Astrocyte (in vitro differentiated cells and primary cell): ENCODE data around the gene SART3. TPM values are rescaled to one million over a fixed set of nuclear protein-coding genes. Genes with fewer than 3 reads are reported as not detected.

Experiments
- DNase-seq: peaks from one replicate; pipeline ENCODE4 v3.0.0-alpha.2; 2010; ENCODE audit warnings: low read depth
- FAIRE-seq: peaks from 2 replicates; lab custom pipeline; 2011; peaks lifted over from hg19 to GRCh38; lab: Jason Lieb, UNC
- H2AFZ ChIP-seq: 2 replicates; pipeline ENCODE4 v1.6.0; 2012; ENCODE audit warnings: low read depth, low read length, inconsistent platforms
- H3K27ac ChIP-seq: 2 replicates; pipeline ENCODE4 v1.5.1; 2011; ENCODE audit warnings: low read depth, low read length, inconsistent platforms
- H3K27me3 ChIP-seq: 2 replicates; pipeline ENCODE4 v1.6.0; 2011; ENCODE audit warnings: low read length, inconsistent platforms; ENCODE audit not compliant: insufficient read depth
- H3K36me3 ChIP-seq: 2 replicates; pipeline ENCODE4 v1.5.1; 2011; ENCODE audit warnings: low read length, inconsistent platforms; ENCODE audit not compliant: insufficient read depth
- H3K4me1 ChIP-seq: 2 replicates; pipeline ENCODE4 v1.5.1; 2011; ENCODE audit warnings: low read length, inconsistent platforms; ENCODE audit not compliant: insufficient read depth
- H3K4me2 ChIP-seq: 2 replicates; pipeline ENCODE4 v1.6.0; 2012; ENCODE audit warnings: low read length, inconsistent platforms
- H3K4me3 ChIP-seq: 2 replicates; pipeline ENCODE4 v1.5.1; 2011; ENCODE audit warnings: low read depth, mild to moderate bottlenecking, low read length, inconsistent platforms; ENCODE audit not compliant: insufficient read depth
- H3K79me2 ChIP-seq: 2 replicates; pipeline ENCODE4 v1.6.0; 2012; ENCODE audit warnings: mild to moderate bottlenecking, low read length, inconsistent platforms; ENCODE audit not compliant: insufficient read depth
- H3K9ac ChIP-seq: 2 replicates; pipeline ENCODE4 v1.6.0; 2012; ENCODE audit warnings: mild to moderate bottlenecking, low read length, inconsistent platforms
- H3K9me3 ChIP-seq: 2 replicates; pipeline ENCODE4 v1.5.1; 2012; ENCODE audit warnings: low read depth, mild to moderate bottlenecking, low read length, inconsistent platforms; ENCODE audit not compliant: insufficient read depth
- H4K20me1 ChIP-seq: 2 replicates; pipeline ENCODE4 v1.6.0; 2012; ENCODE audit warnings: low read length, inconsistent platforms; ENCODE audit not compliant: insufficient read depth
- H3K27ac Mint-ChIP-seq: one replicate; pipeline ENCODE4 v1.8.0; 2021; ENCODE audit warnings: mild to moderate bottlenecking, mixed read lengths; ENCODE audit not compliant: unreplicated experiment
- H3K27me3 Mint-ChIP-seq: one replicate; pipeline ENCODE4 v1.8.0; 2021; ENCODE audit warnings: low read depth, mixed read lengths; ENCODE audit not compliant: unreplicated experiment
- H3K36me3 Mint-ChIP-seq: one replicate; pipeline ENCODE4 v1.8.0; 2021; ENCODE audit warnings: low read depth, mixed read lengths; ENCODE audit not compliant: unreplicated experiment
- H3K4me1 Mint-ChIP-seq: one replicate; pipeline ENCODE4 v1.8.0; 2021; ENCODE audit warnings: low read depth, mixed read lengths; ENCODE audit not compliant: unreplicated experiment
- H3K4me3 Mint-ChIP-seq: one replicate; pipeline ENCODE4 v1.8.0; 2021; ENCODE audit warnings: mild to moderate bottlenecking, moderate library complexity, mixed read lengths; ENCODE audit not compliant: unreplicated experiment
- H3K9me3 Mint-ChIP-seq: one replicate; pipeline ENCODE4 v1.8.0; 2021; ENCODE audit warnings: mild to moderate bottlenecking, mixed read lengths; ENCODE audit not compliant: unreplicated experiment
- CTCF ChIP-seq: IDR thresholded peaks from 2 replicates; pipeline ENCODE4 v1.5.1; 2011; ENCODE audit warnings: low read depth, mild to moderate bottlenecking, inconsistent platforms, low read length, moderate library complexity; ENCODE audit not compliant: insufficient read depth
- EZH2 ChIP-seq: IDR thresholded peaks from 2 replicates; pipeline ENCODE4 v1.6.1; 2012; ENCODE audit warnings: mild to moderate bottlenecking, low read length, inconsistent platforms; ENCODE audit not compliant: insufficient read depth
- total RNA-seq: library from RNA; stranded (reverse); gene quantifications from 2 replicates; pipeline ENCODE4 v1.2.1, GENCODE V29; 2021

The SART3 gene
- total RNA-seq, 1 donor from 2014 or later = 48.4 TPM

GRCh38 chr12:108561852-108562347, 927 bp upstream of the SART3 start:
- peaks cover 28% of the 10 kb centered on the region for H3K4me1 ChIP-seq
- Mint-ChIP-seq H3K27ac (peak overlapping the region; percentile 100), H3K27me3 (no peaks in the 10 kb centered on the region), H3K4me3 (peak overlapping the region; percentile 100), H3K4me1 (peaks cover 30% of the 10 kb centered on the region), H3K36me3 (peaks cover 5% of the 10 kb centered on the region), H3K9me3 (no peaks in the 10 kb centered on the region)
- DNase-seq = no peak
- H3K9ac ChIP-seq = peak overlapping the region; percentile 99
- H3K27me3 ChIP-seq = no peaks in the 10 kb centered on the region
- no peaks in the 10 kb centered on the region for H3K9me3 ChIP-seq
- TF ChIP-seq CTCF = no peak
- no peak for TF ChIP-seq EZH2
- H3K27ac ChIP-seq = peak overlapping the region; percentile 98
- peak overlapping the region; percentile 83 for H2AFZ ChIP-seq
- peaks cover 40% of the 10 kb centered on the region for H4K20me1 ChIP-seq
- peak overlapping the region; percentile 93 for H3K4me2 ChIP-seq
- peak overlapping the region; percentile 94 for H3K4me3 ChIP-seq
- no peak for FAIRE-seq
- peaks cover 59% of the 10 kb centered on the region for H3K79me2 ChIP-seq
- H3K36me3 ChIP-seq = peaks cover 30% of the 10 kb centered on the region

GRCh38 chr12:108560321-108560721, 652 bp downstream of the SART3 start:
- TF ChIP-seq CTCF (no peak), EZH2 (no peak)
- peaks cover 16% of the 10 kb centered on the region for H3K36me3 ChIP-seq
- peaks cover 20% of the 10 kb centered on the region for H3K4me1 ChIP-seq
- peaks cover 56% of the 10 kb centered on the region for H4K20me1 ChIP-seq
- peak overlapping the region; percentile 93 for H3K4me2 ChIP-seq
- peaks cover 34% of the 10 kb centered on the region for H3K4me1 Mint-ChIP-seq
- H2AFZ ChIP-seq = peak overlapping the region; percentile 83
- H3K27ac ChIP-seq = peak overlapping the region; percentile 98
- H3K9ac ChIP-seq = peak overlapping the region; percentile 99
- H3K9me3 Mint-ChIP-seq = no peaks in the 10 kb centered on the region
- H3K9me3 ChIP-seq = no peaks in the 10 kb centered on the region
- no peaks in the 10 kb centered on the region for H3K27me3 ChIP-seq
- H3K4me3 ChIP-seq = peak overlapping the region; percentile 94
- FAIRE-seq (no peak), DNase-seq (peak; percentile 89)
- peak overlapping the region; percentile 100 for H3K27ac Mint-ChIP-seq
- peaks cover 75% of the 10 kb centered on the region for H3K79me2 ChIP-seq
- H3K27me3 Mint-ChIP-seq = no peaks in the 10 kb centered on the region
- H3K36me3 Mint-ChIP-seq = peaks cover 5% of the 10 kb centered on the region
- H3K4me3 Mint-ChIP-seq = peak overlapping the region; percentile 100

- H3K27me3 ChIP-seq = no peaks in the 10 kb centered on the region
- H3K36me3 Mint-ChIP-seq = peaks cover 5% of the 10 kb centered on the region
- no peak overlapping the region for H2AFZ ChIP-seq
- no peak for TF ChIP-seq CTCF
- TF ChIP-seq EZH2 = no peak
- peaks cover 35% of the 10 kb centered on the region for H3K4me1 Mint-ChIP-seq
- peak overlapping the region; percentile 93 for H3K4me2 ChIP-seq
- H3K27me3 Mint-ChIP-seq = no peaks in the 10 kb centered on the region
- H3K9me3 ChIP-seq = no peaks in the 10 kb centered on the region
- peak overlapping the region; percentile 99 for H3K9ac ChIP-seq
- FAIRE-seq = no peak
- H3K4me1 ChIP-seq = peaks cover 20% of the 10 kb centered on the region
- H3K9me3 Mint-ChIP-seq = no peaks in the 10 kb centered on the region
- H3K36me3 ChIP-seq = peaks cover 11% of the 10 kb centered on the region
- DNase-seq = no peak
- H4K20me1 ChIP-seq = peaks cover 60% of the 10 kb centered on the region
- peak overlapping the region; percentile 100 for H3K27ac Mint-ChIP-seq
- peak overlapping the region; percentile 94 for H3K4me3 ChIP-seq
- peak overlapping the region; percentile 100 for H3K4me3 Mint-ChIP-seq
- peaks cover 81% of the 10 kb centered on the region for H3K79me2 ChIP-seq
- H3K27ac ChIP-seq = peak overlapping the region; percentile 98
These were observed 1.2 kb downstream of the SART3 start for GRCh38 chr12:108559748-108560147.
